DMS153 (cell line): ENCODE results near the gene ETS2.
A peak's percentile ranks its signal among the peaks of the same experiment; 100 is the strongest.

ENCODE experiments used
- DNase-seq: peaks from one replicate; lab custom pipeline; 2025; lab: John Stamatoyannopoulos, UW

The ETS2 gene

GRCh38 chr21:38802050-38803026 lies 3.4 kb upstream of the ETS2 start:
- DNase-seq = peak; percentile 25

- no peak for DNase-seq
These were observed 2.6 kb upstream of the ETS2 start for GRCh38 chr21:38803075-38803660.

GRCh38 chr21:38804030-38804788 lies 1.5 kb upstream of the ETS2 start:
- no peak for DNase-seq

- no peak for DNase-seq
These were observed 871 bp upstream of the ETS2 start for GRCh38 chr21:38804789-38805327.

GRCh38 chr21:38806153-38806941 lies 618 bp downstream of the ETS2 start:
- DNase-seq = no peak

- DNase-seq = no peak
These were observed 1.2 kb downstream of the ETS2 start for GRCh38 chr21:38806942-38807284.

- DNase-seq = no peak
These were observed 1.7 kb downstream of the ETS2 start for GRCh38 chr21:38807441-38807871.

GRCh38 chr21:38807986-38808385 lies 2.3 kb downstream of the ETS2 start:
- DNase-seq = no peak

GRCh38 chr21:38809198-38809878 lies 3.6 kb downstream of the ETS2 start:
- no peak for DNase-seq

- DNase-seq = no peak
These were observed 4.5 kb downstream of the ETS2 start for GRCh38 chr21:38810034-38810825.

GRCh38 chr21:38810826-38811164 lies 5.1 kb downstream of the ETS2 start:
- no peak for DNase-seq

- DNase-seq = no peak
These were observed 5.5 kb downstream of the ETS2 start for GRCh38 chr21:38811257-38811656.

GRCh38 chr21:38813143-38813542 lies 7.4 kb downstream of the ETS2 start:
- no peak for DNase-seq

GRCh38 chr21:38813547-38813946 lies 7.8 kb downstream of the ETS2 start:
- no peak for DNase-seq

- no peak for DNase-seq
These were observed 8.7 kb downstream of the ETS2 start for GRCh38 chr21:38814126-38815059.

- no peak for DNase-seq
These were observed 9.3 kb downstream of the ETS2 start for GRCh38 chr21:38815060-38815405.

GRCh38 chr21:38816400-38816977 lies 10.8 kb downstream of the ETS2 start:
- DNase-seq = no peak

- no peak for DNase-seq
These were observed 11.9 kb downstream of the ETS2 start for GRCh38 chr21:38817371-38818324.
